Stimulated activated naive CD8-positive, alpha-beta T cell treated with anti-CD3 and anti-CD28 coated beads, Interleukin-15, Interleukin-2, amounts not matched to agents 100 U/mL and 50 U/mL, for 24 hours (primary cell): ENCODE measurements around the gene ARMH1.

Source experiments
- ATAC-seq: fragments of 150-1000 bp; cut with Tn5 transposase; one replicate; pipeline ENCODE4 v1.10.0; 2021
- DNase-seq: peaks from one replicate; pipeline ENCODE4 v3.0.0; 2021

ARMH1 gene

GRCh38 chr1:44670751-44671640 lies 3.5 kb upstream of the ARMH1 start:
- ATAC-seq: no peak
- no peak for DNase-seq

- no peak for ATAC-seq
Measured at GRCh38 chr1:44672254-44672955, 2.1 kb upstream of the ARMH1 start.

GRCh38 chr1:44672961-44673674 lies 1.4 kb upstream of the ARMH1 start:
- DNase-seq (no peak), ATAC-seq (no peak)

More at GRCh38 chr1:44672254-44672955, 2.1 kb upstream of the ARMH1 start:
- DNase-seq: no peak

- no peak for DNase-seq
- no peak for ATAC-seq
Measured at GRCh38 chr1:44673675-44674112, 820 bp upstream of the ARMH1 start.

GRCh38 chr1:44675186-44675585 lies 672 bp downstream of the ARMH1 start:
- no peak for ATAC-seq
- DNase-seq: no peak

GRCh38 chr1:44676484-44677200 lies 2.1 kb downstream of the ARMH1 start:
- DNase-seq (no peak), ATAC-seq (no peak)

- DNase-seq (no peak), ATAC-seq (no peak)
Measured at GRCh38 chr1:44677201-44677766, 2.8 kb downstream of the ARMH1 start.

- ATAC-seq: no peak
Measured at GRCh38 chr1:44678120-44678519, 3.6 kb downstream of the ARMH1 start.

GRCh38 chr1:44678626-44679025 lies 4.1 kb downstream of the ARMH1 start:
- ATAC-seq (no peak), DNase-seq (no peak)

More at GRCh38 chr1:44678120-44678519, 3.6 kb downstream of the ARMH1 start:
- no peak for DNase-seq

- ATAC-seq: no peak
Measured at GRCh38 chr1:44679468-44679867, 5.0 kb downstream of the ARMH1 start.

GRCh38 chr1:44681905-44682882 lies 7.7 kb downstream of the ARMH1 start:
- ATAC-seq (no peak), DNase-seq (no peak)

More at GRCh38 chr1:44679468-44679867, 5.0 kb downstream of the ARMH1 start:
- DNase-seq: no peak

GRCh38 chr1:44682883-44683265 lies 8.4 kb downstream of the ARMH1 start:
- ATAC-seq (no peak), DNase-seq (no peak)

GRCh38 chr1:44684525-44684924 lies 10.0 kb downstream of the ARMH1 start:
- DNase-seq (no peak), ATAC-seq (peak; percentile 65)

GRCh38 chr1:44685218-44685617 lies 10.7 kb downstream of the ARMH1 start:
- DNase-seq: no peak
- no peak for ATAC-seq

GRCh38 chr1:44685881-44686280 lies 11.4 kb downstream of the ARMH1 start:
- DNase-seq (no peak), ATAC-seq (no peak)

- DNase-seq (no peak), ATAC-seq (no peak)
Measured at GRCh38 chr1:44688760-44689446, 14.4 kb downstream of the ARMH1 start.

- no peak for DNase-seq
- no peak for ATAC-seq
Measured at GRCh38 chr1:44689447-44689765, 14.9 kb downstream of the ARMH1 start.

GRCh38 chr1:44693159-44693558 lies 18.6 kb downstream of the ARMH1 start:
- DNase-seq (no peak), ATAC-seq (peak; percentile 77)

GRCh38 chr1:44693900-44694299 lies 19.4 kb downstream of the ARMH1 start:
- no peak for DNase-seq
- ATAC-seq: no peak
